Trophoblast cell (in vitro differentiated cells and primary cell): ENCODE results near the gene RHEBL1.

Experiments
- DNase-seq, 2 donors: peaks; one replicate each; pipeline ENCODE4 v3.0.0-alpha.2; 2016
- H2AFZ ChIP-seq: 2 replicates; pipeline ENCODE4 v1.6.1; 2013; ENCODE audit warnings: low read length, moderate library complexity, mild to moderate bottlenecking; ENCODE audit not compliant: insufficient read depth, poor library complexity
- H2AK5ac ChIP-seq: 2 replicates; pipeline ENCODE4 v1.6.1; 2013; ENCODE audit warnings: mild to moderate bottlenecking, low read length
- H2BK120ac ChIP-seq: 2 replicates; pipeline ENCODE4 v1.6.1; 2013; ENCODE audit warnings: low read length, mild to moderate bottlenecking, moderate library complexity; ENCODE audit not compliant: insufficient read depth, poor library complexity
- H2BK12ac ChIP-seq: 2 replicates; pipeline ENCODE4 v1.6.1; 2013; ENCODE audit warnings: mild to moderate bottlenecking, low read length, moderate library complexity
- H2BK5ac ChIP-seq: 2 replicates; pipeline ENCODE4 v1.6.1; 2013; ENCODE audit warnings: low read length, low read depth, moderate library complexity, mild to moderate bottlenecking; ENCODE audit not compliant: poor library complexity
- H3K14ac ChIP-seq: 2 replicates; pipeline ENCODE4 v1.6.1; 2013; ENCODE audit warnings: mild to moderate bottlenecking, low read length
- H3K18ac ChIP-seq: 2 replicates; pipeline ENCODE4 v1.6.1; 2013; ENCODE audit warnings: mild to moderate bottlenecking, low read length
- H3K23ac ChIP-seq: 2 replicates; pipeline ENCODE4 v1.6.1; 2013; ENCODE audit warnings: low read length
- H3K27ac ChIP-seq: 2 replicates; pipeline ENCODE4 v1.5.1; 2013; ENCODE audit warnings: low read depth, mild to moderate bottlenecking, inconsistent platforms, low read length, moderate library complexity
- H3K27me3 ChIP-seq: 2 replicates; pipeline ENCODE4 v1.6.1; 2013; ENCODE audit warnings: inconsistent platforms, mild to moderate bottlenecking, low read length, moderate library complexity; ENCODE audit not compliant: insufficient read depth
- H3K36me3 ChIP-seq, 2 experiments: 1 replicate in 1 of 2; 2 replicates in 1 of 2; pipeline ENCODE4 v1.6.1; 2013; ENCODE audit warnings: low read length in 2 of 2, mild to moderate bottlenecking in 2 of 2, moderate library complexity in 1 of 2; ENCODE audit not compliant: insufficient read depth in 2 of 2, control insufficient read depth in 1 of 2
- H3K4ac ChIP-seq: 2 replicates; pipeline ENCODE4 v1.6.1; 2013; ENCODE audit warnings: low read depth, mild to moderate bottlenecking, low read length, moderate library complexity
- H3K4me1 ChIP-seq, 2 experiments: 1 replicate in 1 of 2; 2 replicates in 1 of 2; pipeline ENCODE4 v1.6.1; 2013; ENCODE audit warnings: low read length in 2 of 2, mild to moderate bottlenecking in 2 of 2, moderate library complexity in 1 of 2; ENCODE audit not compliant: insufficient read depth in 2 of 2, control insufficient read depth in 1 of 2
- H3K4me2 ChIP-seq: 2 replicates; pipeline ENCODE4 v1.6.1; 2013; ENCODE audit warnings: inconsistent platforms, mild to moderate bottlenecking, low read length, moderate library complexity
- H3K4me3 ChIP-seq: 2 replicates; pipeline ENCODE4 v1.5.1; 2013; ENCODE audit warnings: mild to moderate bottlenecking, low read depth, low read length, inconsistent platforms
- H3K79me1 ChIP-seq: one replicate; pipeline ENCODE4 v1.6.1; 2013; ENCODE audit warnings: low read length
- H3K79me2 ChIP-seq: 2 replicates; pipeline ENCODE4 v1.6.1; 2013; ENCODE audit warnings: low read length, mild to moderate bottlenecking; ENCODE audit not compliant: control insufficient read depth, insufficient read depth, poor library complexity
- H3K9ac ChIP-seq: 2 replicates; pipeline ENCODE4 v1.6.1; 2013; ENCODE audit warnings: mild to moderate bottlenecking, low read length
- H3K9me3 ChIP-seq: 2 replicates; pipeline ENCODE4 v1.6.1; 2013; ENCODE audit warnings: low read depth, mild to moderate bottlenecking, control low read depth, inconsistent platforms, low read length; ENCODE audit not compliant: insufficient read depth
- H4K12ac ChIP-seq: 2 replicates; pipeline ENCODE4 v1.6.1; 2013; ENCODE audit warnings: low read depth, mild to moderate bottlenecking, low read length, moderate library complexity
- H4K8ac ChIP-seq: 2 replicates; pipeline ENCODE4 v1.6.1; 2013; ENCODE audit warnings: low read depth, mild to moderate bottlenecking, low read length, moderate library complexity
- H4K91ac ChIP-seq: one replicate; pipeline ENCODE4 v1.6.1; 2013; ENCODE audit warnings: low read depth, mild to moderate bottlenecking, low read length, moderate library complexity
- WGBS: extraction: QIAGEN DNeasy Blood & Tissue Kit; methylation state at CpG from one replicate; pipeline ENCODE4 v1.1.7; 2013; ENCODE audit warnings: missing lambda C conversion rate; ENCODE audit not compliant: insufficient read length, insufficient coverage; ENCODE audit errors: extremely low coverage; 5-methylcytosine and 5-hydroxymethylcytosine counted together

RHEBL1 gene

GRCh38 chr12:49088932-49089330, 19.2 kb upstream of the RHEBL1 start:
- DNase-seq = no peak
- H3K4ac ChIP-seq = no peak overlapping the region
- peaks cover 53% of the 10 kb centered on the region for H3K27me3 ChIP-seq
- no peak overlapping the region for H3K14ac ChIP-seq
- H3K9me3 ChIP-seq = peaks cover 2% of the 10 kb centered on the region
- H2BK120ac ChIP-seq = no peak overlapping the region
- H4K12ac ChIP-seq = no peak overlapping the region
- H2BK12ac ChIP-seq = no peak overlapping the region
- H3K9ac ChIP-seq = no peak overlapping the region
- H3K18ac ChIP-seq = no peak overlapping the region
- H3K4me3 ChIP-seq = no peak overlapping the region
- H3K79me2 ChIP-seq = no peaks in the 10 kb centered on the region
- no peak overlapping the region for H3K23ac ChIP-seq
- H4K91ac ChIP-seq = no peak overlapping the region
- H3K27ac ChIP-seq = no peak overlapping the region
- H3K4me2 ChIP-seq = no peak overlapping the region
- H3K4me1 ChIP-seq = peaks cover 8 to 24% of the 10 kb centered on the region in 2 experiments
- H3K79me1 ChIP-seq = no peaks in the 10 kb centered on the region
- no CpG with 5 or more reads among the region's 6 CpGs for WGBS
- no peak overlapping the region for H4K8ac ChIP-seq
- H2AK5ac ChIP-seq = no peak overlapping the region
- no peaks in the 10 kb centered on the region for H3K36me3 ChIP-seq
- no peak overlapping the region for H2AFZ ChIP-seq
- no peak overlapping the region for H2BK5ac ChIP-seq

- H2BK120ac ChIP-seq = no peak overlapping the region
- H3K4ac ChIP-seq = no peak overlapping the region
- H3K18ac ChIP-seq = no peak overlapping the region
- peaks cover 2% of the 10 kb centered on the region for H3K9me3 ChIP-seq
- H3K79me2 ChIP-seq = no peaks in the 10 kb centered on the region
- H4K91ac ChIP-seq = no peak overlapping the region
- no CpG with 5 or more reads among the region's 18 CpGs for WGBS
- H3K27me3 ChIP-seq = peaks cover 48% of the 10 kb centered on the region
- no peak overlapping the region for H2BK5ac ChIP-seq
- no peak overlapping the region for H3K14ac ChIP-seq
- H2AFZ ChIP-seq = no peak overlapping the region
- no peak overlapping the region for H2BK12ac ChIP-seq
- H3K4me1 ChIP-seq = peaks cover 6 to 19% of the 10 kb centered on the region in 2 experiments
- H3K23ac ChIP-seq = no peak overlapping the region
- no peaks in the 10 kb centered on the region for H3K36me3 ChIP-seq
- peak overlapping the region; percentile 6 for H3K4me2 ChIP-seq
- H3K79me1 ChIP-seq = no peaks in the 10 kb centered on the region
- no peak overlapping the region for H4K12ac ChIP-seq
- no peak overlapping the region for H3K27ac ChIP-seq
- H4K8ac ChIP-seq = no peak overlapping the region
- DNase-seq = peak; percentile 80 to 88
- H2AK5ac ChIP-seq = no peak overlapping the region
- no peak overlapping the region for H3K4me3 ChIP-seq
- no peak overlapping the region for H3K9ac ChIP-seq
Measured at GRCh38 chr12:49088150-49088931, 18.6 kb upstream of the RHEBL1 start.

- no peak overlapping the region for H3K4ac ChIP-seq
- H2BK12ac ChIP-seq = no peak overlapping the region
- H4K91ac ChIP-seq = no peak overlapping the region
- WGBS = no CpG with 5 or more reads among the region's 3 CpGs
- no peak for DNase-seq
- no peak overlapping the region for H3K4me2 ChIP-seq
- no peak overlapping the region for H2AK5ac ChIP-seq
- H3K9ac ChIP-seq = no peak overlapping the region
- H3K18ac ChIP-seq = no peak overlapping the region
- no peak overlapping the region for H4K12ac ChIP-seq
- peaks cover 0 to 7% of the 10 kb centered on the region in 2 experiments for H3K4me1 ChIP-seq
- H3K27ac ChIP-seq = no peak overlapping the region
- H3K23ac ChIP-seq = no peak overlapping the region
- no peak overlapping the region for H2BK5ac ChIP-seq
- H3K79me1 ChIP-seq = no peaks in the 10 kb centered on the region
- no peak overlapping the region for H4K8ac ChIP-seq
- H3K36me3 ChIP-seq = no peaks in the 10 kb centered on the region
- H2BK120ac ChIP-seq = no peak overlapping the region
- peaks cover 2% of the 10 kb centered on the region for H3K9me3 ChIP-seq
- H3K14ac ChIP-seq = no peak overlapping the region
- peaks cover 28% of the 10 kb centered on the region for H3K27me3 ChIP-seq
- no peak overlapping the region for H3K4me3 ChIP-seq
- H2AFZ ChIP-seq = no peak overlapping the region
- H3K79me2 ChIP-seq = no peaks in the 10 kb centered on the region
Measured at GRCh38 chr12:49086116-49086515, 16.3 kb upstream of the RHEBL1 start.

GRCh38 chr12:49084438-49084837, 14.7 kb upstream of the RHEBL1 start:
- no peak overlapping the region for H2BK120ac ChIP-seq
- H3K27ac ChIP-seq = no peak overlapping the region
- WGBS = no CpG with 5 or more reads among the region's 3 CpGs
- peaks cover 15% of the 10 kb centered on the region for H3K27me3 ChIP-seq
- H3K79me1 ChIP-seq = no peaks in the 10 kb centered on the region
- no peak overlapping the region for H2BK12ac ChIP-seq
- H3K9ac ChIP-seq = no peak overlapping the region
- H4K8ac ChIP-seq = no peak overlapping the region
- H3K4me3 ChIP-seq = no peak overlapping the region
- DNase-seq = no peak
- no peak overlapping the region for H2AK5ac ChIP-seq
- no peaks in the 10 kb centered on the region for H3K4me1 ChIP-seq
- no peaks in the 10 kb centered on the region for H3K36me3 ChIP-seq
- H3K23ac ChIP-seq = no peak overlapping the region
- H3K4ac ChIP-seq = no peak overlapping the region
- no peaks in the 10 kb centered on the region for H3K79me2 ChIP-seq
- no peak overlapping the region for H4K91ac ChIP-seq
- no peak overlapping the region for H3K14ac ChIP-seq
- no peaks in the 10 kb centered on the region for H3K9me3 ChIP-seq
- no peak overlapping the region for H4K12ac ChIP-seq
- H3K4me2 ChIP-seq = no peak overlapping the region
- no peak overlapping the region for H2AFZ ChIP-seq
- no peak overlapping the region for H2BK5ac ChIP-seq
- H3K18ac ChIP-seq = no peak overlapping the region
